Thyroid gland (tissue), 4 donors: Measurements from ENCODE around the gene PDIA2. TPM values are rescaled to one million over a fixed set of nuclear protein-coding genes. Genes with fewer than 3 reads are reported as not detected.

Experiments used
- DNase-seq, 2 donors: peaks; one replicate each; pipeline ENCODE4 v3.0.0-alpha.2; 2019
- H3K27ac ChIP-seq, 3 donors: fragments of 200-600 bp; sonication (generic); 1 replicate in 2 of 3; 2 replicates in 1 of 3; pipeline ENCODE4 v1.5.1; 2016 to 2019; ENCODE audit warnings: mild to moderate bottlenecking in 1 of 3, moderate library complexity in 1 of 3
- H3K27me3 ChIP-seq: fragments of 200-600 bp; sonication (generic); one replicate; pipeline ENCODE4 v1.5.1; 2019
- H3K36me3 ChIP-seq, 2 donors: fragments of 200-600 bp; sonication (generic); one replicate each; pipeline ENCODE4 v1.5.1; 2016 to 2019
- H3K4me1 ChIP-seq, 2 donors: fragments of 200-600 bp; sonication (generic); one replicate each; pipeline ENCODE4 v1.5.1; 2017 to 2019
- H3K4me3 ChIP-seq, 3 donors: fragments of 200-600 bp; sonication (generic); replicated peaks in 1 of 3; 1 replicate in 2 of 3; 2 replicates in 1 of 3; pipeline ENCODE4 v1.5.1; 2016; ENCODE audit warnings: mild to moderate bottlenecking in 1 of 3
- H3K9me3 ChIP-seq: fragments of 200-600 bp; sonication (generic); one replicate; pipeline ENCODE4 v1.5.1; 2017
- CTCF ChIP-seq, 6 experiments: fragments of 200-600 bp in 3 of 6; fragments of 450-650 bp in 3 of 6; sonication (generic) in 3 of 6; IDR thresholded peaks; one replicate each; pipeline ENCODE4 v1.5.1; 2016 to 2019; ENCODE audit warnings: antibody characterized with exemption in 6 of 6, mild to moderate bottlenecking in 2 of 6, inconsistent platforms in 1 of 6, moderate library complexity in 1 of 6
- POLR2A ChIP-seq, 2 donors: fragments of 450-650 bp; IDR thresholded peaks; one replicate each; pipeline ENCODE4 v1.6.1; 2017; ENCODE audit warnings: antibody characterized with exemption in 2 of 2, mild to moderate bottlenecking in 2 of 2, moderate library complexity in 1 of 2
- WGBS, 2 donors: methylation state at CpG; one replicate each; pipeline ENCODE4 v1.1.5; 2017; 5-methylcytosine and 5-hydroxymethylcytosine counted together
- intact Hi-C: fragments of 100-400 bp; cut with DNase I; formaldehyde crosslinking; loops from one replicate; pipeline ENCODE4 v1.15.1; 2023
- total RNA-seq, 4 donors: library from RNA; depleted of rRNA; stranded (reverse); fragments of >200 nt; gene quantifications; one replicate each; pipeline ENCODE4 v1.2.3, GENCODE V29; 2016

PDIA2 gene
- total RNA-seq, 4 donors from 2014 or later = 0.81 TPM; not detected in 3

DNA sequence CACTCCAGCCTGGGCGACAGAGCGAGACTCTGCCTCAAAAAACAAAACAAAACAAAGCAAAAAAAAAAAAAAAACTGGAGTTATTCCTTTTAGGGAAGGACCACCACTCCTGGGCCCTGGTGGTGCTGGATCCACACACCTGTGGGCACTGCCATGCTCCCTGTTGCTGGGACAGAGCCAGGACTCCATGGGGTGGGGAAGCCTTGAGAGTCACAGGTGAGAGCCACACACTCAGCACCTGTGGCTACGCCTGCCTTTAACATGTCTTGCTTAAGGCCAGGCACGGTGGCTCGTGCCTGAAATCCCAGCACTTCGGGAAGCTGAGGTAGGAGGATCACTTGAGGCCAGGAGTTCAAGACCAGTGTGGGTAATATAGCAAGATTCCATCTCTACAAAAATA is 18.3 kb downstream of the PDIA2 start:
- Histone ChIP-seq H3K27ac (no peak overlapping the region), H3K9me3 (no peaks in the 10 kb centered on the region), H3K4me3 (no peak overlapping the region), H3K36me3 (peaks cover 11 to 17% of the 10 kb centered on the region in 2 donors), H3K27me3 (no peaks in the 10 kb centered on the region), H3K4me1 (no peaks in the 10 kb centered on the region)
- no peak for DNase-seq
- intact Hi-C loops = no loop called here
- TF ChIP-seq POLR2A (IDR thresholded peaks at IDR 0.05) (no peak), CTCF (IDR thresholded peaks at IDR 0.05) (no peak)
- WGBS, 2 donors = 85 to 90% methylated on average over 6 of the region's 6 CpGs

- 97 to 98% methylated on average over 4 to 13 of the region's 13 CpGs for WGBS, 2 donors
- no peaks in the 10 kb centered on the region for H3K27me3 ChIP-seq
- intact Hi-C loops = no loop called here
- no peak overlapping the region for H3K4me3 ChIP-seq
- H3K27ac ChIP-seq = no peak overlapping the region
- H3K9me3 ChIP-seq = no peaks in the 10 kb centered on the region
- no peak for TF ChIP-seq CTCF (IDR thresholded peaks at IDR 0.05)
- TF ChIP-seq POLR2A (IDR thresholded peaks at IDR 0.05) = no peak
- no peaks in the 10 kb centered on the region for H3K4me1 ChIP-seq
- H3K36me3 ChIP-seq = peaks cover 10 to 11% of the 10 kb centered on the region in 2 donors
- DNase-seq = no peak
Measured at GRCh38 chr16:301950-302349, 19.0 kb downstream of the PDIA2 start.

DNA sequence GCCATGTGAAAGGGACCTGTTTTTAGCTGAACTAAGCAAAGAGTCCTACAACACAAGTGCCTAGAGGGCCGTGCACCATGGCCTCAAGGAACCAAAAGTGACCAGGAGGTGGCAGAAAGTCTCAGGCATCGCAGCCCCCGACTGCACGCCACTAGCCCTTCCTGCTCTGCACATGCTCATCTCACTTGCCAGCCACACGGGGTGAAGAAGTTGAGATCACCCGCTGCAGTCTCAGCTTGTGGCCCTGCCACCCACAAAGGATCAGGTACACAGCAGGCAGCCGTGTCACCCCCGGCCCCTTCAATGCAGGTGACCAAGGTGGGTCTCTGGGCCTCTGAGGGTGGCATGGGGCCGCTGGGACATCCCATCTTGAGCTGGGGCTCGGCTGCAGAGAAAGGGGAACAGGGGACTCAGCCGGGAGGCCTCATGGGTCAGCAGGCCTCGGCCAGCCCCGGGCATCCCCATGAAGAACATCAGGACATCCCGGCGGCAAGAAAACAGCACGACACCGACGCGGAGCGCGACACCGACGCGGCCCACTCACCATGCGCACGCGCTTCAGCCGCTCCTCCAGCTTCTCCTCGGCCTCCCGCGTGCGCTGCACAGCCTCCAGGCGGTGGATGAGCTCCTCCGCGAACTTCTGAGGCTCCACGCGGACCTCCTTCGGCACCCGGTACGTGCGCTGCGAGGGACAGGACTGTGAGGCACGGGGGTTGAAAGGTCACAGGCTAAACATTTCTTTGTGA is 21.0 kb downstream of the PDIA2 start:
- Histone ChIP-seq H3K27ac (no peak overlapping the region), H3K36me3 (peaks cover 0 to 13% of the 10 kb centered on the region in 2 donors), H3K27me3 (no peaks in the 10 kb centered on the region), H3K4me3 (no peak overlapping the region), H3K9me3 (no peaks in the 10 kb centered on the region), H3K4me1 (no peaks in the 10 kb centered on the region)
- intact Hi-C loops = no loop called here
- WGBS, 2 donors = 93 to 94% methylated on average over 39 of the region's 43 CpGs
- DNase-seq = no peak
- TF ChIP-seq POLR2A (IDR thresholded peaks at IDR 0.05) = no peak
- no peak for TF ChIP-seq CTCF (IDR thresholded peaks at IDR 0.05)

DNA sequence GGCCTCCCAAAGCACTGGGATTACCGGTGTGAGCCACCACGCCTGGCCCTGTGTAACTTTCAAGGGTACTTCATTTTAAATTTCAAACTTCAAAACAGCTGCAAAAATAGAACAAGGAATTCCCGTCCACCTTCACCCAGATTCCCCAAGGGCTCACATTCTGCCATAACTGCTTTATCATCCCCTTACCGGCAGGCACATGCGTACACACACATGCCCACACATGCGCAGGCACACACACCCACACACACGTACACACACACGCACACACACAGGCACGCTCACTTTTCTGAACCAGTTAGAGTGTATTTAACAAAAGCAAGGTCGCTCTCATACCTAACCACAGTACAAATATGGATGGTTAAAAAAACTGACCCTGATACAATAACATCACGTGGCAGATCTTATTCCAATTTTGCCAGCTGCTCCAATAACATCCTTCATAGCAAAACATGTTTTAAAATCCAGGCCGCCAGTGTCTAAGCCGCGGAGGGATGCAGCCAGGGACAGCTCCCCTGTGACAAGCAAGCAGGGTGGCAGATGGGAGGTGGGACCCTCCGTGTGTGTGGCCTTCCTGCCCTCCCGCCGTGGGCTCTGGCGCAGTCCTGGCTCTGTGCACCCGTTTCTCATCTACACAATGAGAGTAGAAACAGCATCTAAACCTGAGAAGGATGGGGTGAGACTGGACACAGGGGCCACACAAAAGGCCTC is 23.1 kb downstream of the PDIA2 start:
- H3K4me1 ChIP-seq = no peaks in the 10 kb centered on the region
- no peak for DNase-seq
- intact Hi-C loops = no loop called here
- no peak for TF ChIP-seq CTCF (IDR thresholded peaks at IDR 0.05)
- no peak for TF ChIP-seq POLR2A (IDR thresholded peaks at IDR 0.05)
- H3K9me3 ChIP-seq = no peaks in the 10 kb centered on the region
- peaks cover 0 to 15% of the 10 kb centered on the region in 2 donors for H3K36me3 ChIP-seq
- no peak overlapping the region for H3K4me3 ChIP-seq
- WGBS, 2 donors = 92 to 96% methylated on average over 19 of the region's 19 CpGs
- H3K27me3 ChIP-seq = no peaks in the 10 kb centered on the region
- no peak overlapping the region for H3K27ac ChIP-seq

GRCh38 chr16:306911-307370 is 24.0 kb downstream of the PDIA2 start:
- Histone ChIP-seq H3K4me3 (no peak overlapping the region), H3K36me3 (peaks cover under 1 to 15% of the 10 kb centered on the region in 2 donors), H3K27me3 (no peaks in the 10 kb centered on the region), H3K27ac (no peak overlapping the region), H3K9me3 (no peaks in the 10 kb centered on the region), H3K4me1 (no peaks in the 10 kb centered on the region)
- TF ChIP-seq CTCF (IDR thresholded peaks at IDR 0.05) = no peak
- no peak for TF ChIP-seq POLR2A (IDR thresholded peaks at IDR 0.05)
- 91 to 92% methylated on average over 14 to 17 of the region's 17 CpGs for WGBS, 2 donors
- intact Hi-C loops = no loop called here
- DNase-seq = no peak
